HepG2 (cell line): Measurements from ENCODE around the gene RGL1. TPM values are rescaled to one million over a fixed set of nuclear protein-coding genes. Genes with fewer than 3 reads are reported as not detected.

ENCODE experiments used
- ATAC-seq: fragments of 200-7000 bp; cut with Tn5 transposase; 3 replicates; pipeline ENCODE4 v1.9.1; 2020; ENCODE audit warnings: mild to moderate bottlenecking, moderate library complexity
- BruUV-seq: library from RNA; stranded (reverse); fragments of 400-500 nt; replicated peaks from 2 replicates; lab custom pipeline; 2021; lab: Mats Ljungman, UMichigan
- CTCF ChIA-PET: fragments of 300-600 bp; formaldehyde crosslinking; extraction: SDS; loops from one replicate; lab custom pipeline; 2021; ENCODE audit warnings: low total read pairs, inconsistent platforms, low intra/inter-chr PET ratio; lab: Yijun Ruan, JAX
- POLR2A ChIA-PET: fragments of 350-600 bp; sonication (Branson Sonifier 250); formaldehyde crosslinking; loops from one replicate; lab custom pipeline; 2020; ENCODE audit warnings: antibody characterized with exemption, inconsistent platforms; lab: Yijun Ruan, JAX
- DNase-seq: peaks from one replicate; pipeline ENCODE4 v3.0.0-alpha.2; 2015; ENCODE audit warnings: low spot score
- FAIRE-seq: peaks from 3 replicates; lab custom pipeline; 2011; peaks lifted over from hg19 to GRCh38; lab: Jason Lieb, UNC
- H2AFZ ChIP-seq: one replicate; pipeline ENCODE4 v1.6.1; 2011; ENCODE audit warnings: low read length, inconsistent platforms
- H3K27ac ChIP-seq: fragments of 300-600 bp; 3 replicates; pipeline ENCODE4 v1.8.0; 2011; ENCODE audit warnings: mixed run types, mild to moderate bottlenecking, mixed read lengths, low read length, inconsistent platforms; ENCODE audit not compliant: insufficient read depth; ENCODE audit errors: extremely low read length
- H3K27me3 ChIP-seq, 2 experiments: fragments of 200-600 bp in 1 of 2; 2 replicates in 1 of 2; 3 replicates in 1 of 2; pipeline versions ENCODE4 v1.6.0 to v1.8.0; 2011; ENCODE audit warnings: low read length in 2 of 2, mild to moderate bottlenecking in 2 of 2, moderate library complexity in 2 of 2, inconsistent platforms in 1 of 2; ENCODE audit not compliant: insufficient read depth in 2 of 2, control insufficient read depth in 1 of 2
- H3K36me3 ChIP-seq, 2 experiments: fragments of 200-600 bp in 1 of 2; replicated peaks in 1 of 2; 2 replicates in 1 of 2; 3 replicates in 1 of 2; pipeline versions ENCODE4 v1.5.1 to v1.8.0; 2011; ENCODE audit warnings: low read length in 2 of 2, inconsistent platforms in 1 of 2; ENCODE audit not compliant: insufficient read depth in 2 of 2, control insufficient read depth in 1 of 2
- H3K4me1 ChIP-seq: 2 replicates; pipeline ENCODE4 v1.5.1; 2012; ENCODE audit warnings: low read length, inconsistent platforms; ENCODE audit not compliant: insufficient read depth
- H3K4me2 ChIP-seq: 2 replicates; pipeline ENCODE4 v1.6.0; 2011; ENCODE audit warnings: low read depth, low read length, inconsistent platforms
- H3K4me3 ChIP-seq, 3 experiments: fragments of 200-600 bp in 1 of 3; sonication (generic), shearing (Covaris generic) in 1 of 3; replicated peaks in 1 of 3; 2 replicates each; pipeline ENCODE4 v1.5.1; 2011 to 2016; ENCODE audit warnings: low read length in 3 of 3, inconsistent platforms in 2 of 3, low read depth in 2 of 3, mild to moderate bottlenecking in 2 of 3, control low read depth in 1 of 3, mixed read lengths in 1 of 3; ENCODE audit not compliant: insufficient read depth in 1 of 3
- H3K79me2 ChIP-seq: one replicate; pipeline ENCODE4 v1.6.1; 2011; ENCODE audit warnings: low read length, inconsistent platforms; ENCODE audit not compliant: insufficient read depth
- H3K9ac ChIP-seq: 2 replicates; pipeline ENCODE4 v1.6.0; 2011; ENCODE audit warnings: mild to moderate bottlenecking, low read depth, low read length, inconsistent platforms; ENCODE audit not compliant: insufficient read depth
- H3K9me3 ChIP-seq: 2 replicates; pipeline ENCODE4 v1.5.1; 2012; ENCODE audit warnings: mild to moderate bottlenecking, low read length
- H4K20me1 ChIP-seq: 2 replicates; pipeline ENCODE4 v1.6.0; 2011; ENCODE audit warnings: inconsistent platforms, mild to moderate bottlenecking, low read length, moderate library complexity; ENCODE audit not compliant: insufficient read depth
- E2F1 ChIP-seq: sonication (generic); formaldehyde crosslinking; IDR thresholded peaks from 2 replicates; pipeline ENCODE4 v1.5.0; 2020; ENCODE audit warnings: missing genetic modification reagents
- HES4 ChIP-seq: sonication (generic); formaldehyde crosslinking; IDR thresholded peaks from 2 replicates; pipeline ENCODE4 v1.9.0; 2021; ENCODE audit warnings: mild to moderate bottlenecking, missing genetic modification reagents, borderline replicate concordance
- HMG20A ChIP-seq: IDR thresholded peaks from 2 replicates; pipeline ENCODE4 v1.6.1; 2016; ENCODE audit warnings: borderline replicate concordance
- POLR2A ChIP-seq, 2 experiments: IDR thresholded peaks; 2 replicates each; pipeline ENCODE4 v1.6.1; 2011; ENCODE audit warnings: low read depth in 2 of 2, low read length in 2 of 2, mild to moderate bottlenecking in 1 of 2, moderate library complexity in 1 of 2; ENCODE audit not compliant: insufficient read depth in 1 of 2
- YEATS2 ChIP-seq: sonication (generic); formaldehyde crosslinking; IDR thresholded peaks from 2 replicates; pipeline ENCODE4 v1.4.0; 2020; ENCODE audit warnings: missing genetic modification reagents, borderline replicate concordance
- ZMYM4 ChIP-seq: sonication (generic); formaldehyde crosslinking; IDR thresholded peaks from 2 replicates; pipeline ENCODE4 v1.8.1; 2023; ENCODE audit warnings: mild to moderate bottlenecking, missing genetic modification reagents
- ZNF264 ChIP-seq: sonication (generic); formaldehyde crosslinking; IDR thresholded peaks from 2 replicates; pipeline ENCODE4 v1.4.0; 2020; ENCODE audit warnings: missing genetic modification reagents
- ZNF326 ChIP-seq: sonication (generic); formaldehyde crosslinking; IDR thresholded peaks from 2 replicates; pipeline ENCODE4 v1.4.0; 2020; ENCODE audit warnings: missing genetic modification reagents, borderline replicate concordance
- ZNF879 ChIP-seq: sonication (generic); formaldehyde crosslinking; IDR thresholded peaks from 2 replicates; pipeline ENCODE4 v1.8.1; 2023; ENCODE audit warnings: missing genetic modification reagents
- WGBS: methylation state at CpG from one replicate; pipeline ENCODE4 v1.1.6; 2017; ENCODE audit warnings: low lambda C conversion rate; 5-methylcytosine and 5-hydroxymethylcytosine counted together
- in situ Hi-C: cut with HindIII; loops from 2 replicates; pipeline ENCODE4 v1.10.0; 2017; ENCODE audit warnings: low pct_unique_long_range_greater_than_20kb; ENCODE audit not compliant: extremely low pct_ligation_motif_present
- intact Hi-C: fragments of 100-400 bp; cut with micrococcal nuclease; formaldehyde crosslinking; loops from one replicate; pipeline ENCODE4 v1.10.0; 2022; ENCODE audit not compliant: unreplicated experiment
- polyA plus RNA-seq, 8 experiments: library from polyadenylated mRNA; depleted of rRNA in 3 of 8; stranded (reverse) in 7 of 8; unstranded in 1 of 8; fragments of >200 nt; fragmentation: Illumina TruSeq in 4 of 8; extraction: Trizol in 4 of 8; gene quantifications; 2 replicates each; pipeline versions ENCODE4 v1.2.1 to v1.2.3, GENCODE V29; 2011 to 2016; ENCODE audit warnings: low read depth in 4 of 8, missing spikeins in 1 of 8, mixed read lengths in 1 of 8; ENCODE audit not compliant: insufficient read depth in 1 of 8
- total RNA-seq, 5 experiments: library from RNA; depleted of rRNA; stranded (reverse); fragments of >200 nt; fragmentation: Illumina TruSeq; extraction: Trizol; gene quantifications; 2 replicates each; pipeline ENCODE4 v1.2.3, GENCODE V29; 2016; ENCODE audit warnings: low read depth in 1 of 5

Gene RGL1
- total and polyA plus RNA-seq, 2 of the 13 experiments (the other 11 are each of a cell fraction or from before 2014, with no cell fraction given) = 3.5 to 4.7 TPM

GRCh38 chr1:183936791-183937190 lies 131.9 kb downstream of the RGL1 start:
- no peaks in the 10 kb centered on the region; the same call in 1 of the 2 replicates for H3K4me1 ChIP-seq
- H2AFZ ChIP-seq = no peak overlapping the region
- no peak overlapping the region for H3K4me3 ChIP-seq
- H3K4me2 ChIP-seq = no peak overlapping the region
- CTCF ChIA-PET = no interaction called here
- in situ Hi-C loops (loop anchor here (25.0 kb wide), 1 partner anchor 276 kb away; no protein-coding TSS in a partner anchor), intact Hi-C loops (no loop called here)
- no peak for DNase-seq
- 58% methylated on average over 5 of the region's 7 CpGs for WGBS
- H3K27me3 ChIP-seq = no peaks in the 10 kb centered on the region
- POLR2A ChIA-PET = no interaction called here
- no peak for FAIRE-seq
- no TSS peak for BruUV-seq
- H3K79me2 ChIP-seq = no peaks in the 10 kb centered on the region
- no peak for ATAC-seq
- H4K20me1 ChIP-seq = no peaks in the 10 kb centered on the region
- TF ChIP-seq E2F1 (CRISPR knock-in tag) (no peak), ZNF264 (CRISPR knock-in tag) (no peak), HES4 (CRISPR knock-in tag) (no peak), ZMYM4 (CRISPR knock-in tag) (no peak), ZNF326 (CRISPR knock-in tag) (no peak), ZNF879 (CRISPR knock-in tag) (no peak), POLR2A (IDR thresholded peaks at IDR 0.05; ENCODE audit: insufficient read depth in 1 of 2, low read depth in 2 of 2, low read length in 2 of 2) (no peak)
- H3K36me3 ChIP-seq = no peaks in the 10 kb centered on the region
- no peaks in the 10 kb centered on the region for H3K9me3 ChIP-seq
- no peak overlapping the region for H3K9ac ChIP-seq
- H3K27ac ChIP-seq = no peak overlapping the region

- no peak overlapping the region for H3K27ac ChIP-seq
- H3K4me1 ChIP-seq = no peaks in the 10 kb centered on the region; the same call in 1 of the 2 replicates
- H3K36me3 ChIP-seq = no peaks in the 10 kb centered on the region
- DNase-seq = no peak
- TF ChIP-seq HMG20A (CRISPR knock-in tag) (no peak), YEATS2 (CRISPR knock-in tag) (no peak), ZNF879 (CRISPR knock-in tag) (no peak)
- ChIA-PET CTCF (no interaction called here), POLR2A (no interaction called here)
- no peak overlapping the region for H3K4me3 ChIP-seq
- 72% methylated on average over 11 of the region's 11 CpGs for WGBS
- in situ Hi-C loops = loop anchor here (25.0 kb wide), 1 partner anchor 275 kb away; no protein-coding TSS in a partner anchor
- no peak for ATAC-seq
- no peaks in the 10 kb centered on the region for H3K79me2 ChIP-seq
- H4K20me1 ChIP-seq = no peaks in the 10 kb centered on the region
- no TSS peak for BruUV-seq
- H3K27me3 ChIP-seq = no peaks in the 10 kb centered on the region
- no peak overlapping the region for H3K9ac ChIP-seq
- no peaks in the 10 kb centered on the region for H3K9me3 ChIP-seq
- H2AFZ ChIP-seq = no peak overlapping the region
- no peak for FAIRE-seq
- intact Hi-C loops = no loop called here
- no peak overlapping the region for H3K4me2 ChIP-seq
Observed at GRCh38 chr1:183937611-183938010, 132.7 kb downstream of the RGL1 start.
